H9 (cell line): ENCODE measurements around the gene NDUFV1. TPM values are rescaled to one million over a fixed set of nuclear protein-coding genes. Genes with fewer than 3 reads are reported as not detected.

ENCODE experiments used
- DNase-seq: peaks from one replicate; pipeline ENCODE4 v3.0.0-alpha.2; 2017
- H2AFZ ChIP-seq: one replicate; pipeline ENCODE4 v1.6.1; 2013; ENCODE audit warnings: mild to moderate bottlenecking, low read length, control low read depth, moderate library complexity
- H2AK5ac ChIP-seq: 2 replicates; pipeline ENCODE4 v1.6.1; 2013; ENCODE audit warnings: low read length, control low read depth, mixed read lengths; ENCODE audit not compliant: insufficient read length
- H2BK120ac ChIP-seq: one replicate; pipeline ENCODE4 v1.6.1; 2013; ENCODE audit warnings: low read depth, mild to moderate bottlenecking, low read length, control low read depth, inconsistent platforms; ENCODE audit not compliant: poor library complexity, severe bottlenecking
- H2BK12ac ChIP-seq: 2 replicates; pipeline ENCODE4 v1.6.1; 2013; ENCODE audit warnings: low read length, control low read depth, mixed read lengths, low read depth; ENCODE audit not compliant: insufficient read length
- H2BK15ac ChIP-seq: 2 replicates; pipeline ENCODE4 v1.6.1; 2013; ENCODE audit warnings: low read depth, low read length, control low read depth
- H2BK20ac ChIP-seq: one replicate; pipeline ENCODE4 v1.6.1; 2013; ENCODE audit warnings: low read depth, mild to moderate bottlenecking, low read length, control low read depth, inconsistent platforms; ENCODE audit not compliant: poor library complexity, severe bottlenecking
- H2BK5ac ChIP-seq: 2 replicates; pipeline ENCODE4 v1.6.1; 2013; ENCODE audit warnings: low read length, control low read depth, mixed read lengths; ENCODE audit not compliant: insufficient read length
- H3K14ac ChIP-seq: 2 replicates; pipeline ENCODE4 v1.6.1; 2013; ENCODE audit warnings: low read length, control low read depth; ENCODE audit not compliant: insufficient read depth
- H3K18ac ChIP-seq: 2 replicates; pipeline ENCODE4 v1.6.1; 2013; ENCODE audit warnings: low read depth, mild to moderate bottlenecking, mixed read lengths, low read length, control low read depth; ENCODE audit not compliant: insufficient read length
- H3K23ac ChIP-seq: 2 replicates; pipeline ENCODE4 v1.6.1; 2013; ENCODE audit warnings: low read length, control low read depth, mixed read lengths, low read depth; ENCODE audit not compliant: insufficient read length
- H3K23me2 ChIP-seq: 2 replicates; pipeline ENCODE4 v1.6.1; 2013; ENCODE audit warnings: low read depth, mild to moderate bottlenecking, mixed read lengths, low read length, control low read depth; ENCODE audit not compliant: insufficient read length, poor library complexity, severe bottlenecking
- H3K27ac ChIP-seq: 2 replicates; pipeline ENCODE4 v1.5.1; 2013; ENCODE audit warnings: low read length, control low read depth, mixed read lengths, low read depth; ENCODE audit not compliant: insufficient read length
- H3K27me3 ChIP-seq: 2 replicates; pipeline ENCODE4 v1.6.1; 2013; ENCODE audit warnings: low read length, control low read depth, inconsistent platforms; ENCODE audit not compliant: insufficient read depth
- H3K4ac ChIP-seq: 2 replicates; pipeline ENCODE4 v1.6.1; 2013; ENCODE audit warnings: low read depth, mild to moderate bottlenecking, control low read depth, inconsistent platforms, low read length, moderate library complexity
- H3K4me1 ChIP-seq: 2 replicates; pipeline ENCODE4 v1.6.1; 2013; ENCODE audit warnings: low read length, control low read depth, inconsistent platforms; ENCODE audit not compliant: insufficient read depth
- H3K4me2 ChIP-seq: 2 replicates; pipeline ENCODE4 v1.6.1; 2013; ENCODE audit warnings: low read length, control low read depth, mixed read lengths; ENCODE audit not compliant: insufficient read length, insufficient read depth
- H3K56ac ChIP-seq: 2 replicates; pipeline ENCODE4 v1.6.1; 2013; ENCODE audit warnings: low read depth, mild to moderate bottlenecking, mixed read lengths, low read length, control low read depth; ENCODE audit not compliant: insufficient read length
- H3K79me1 ChIP-seq: 2 replicates; pipeline ENCODE4 v1.6.1; 2013; ENCODE audit warnings: low read depth, mild to moderate bottlenecking, moderate library complexity, low read length, control low read depth, inconsistent platforms; ENCODE audit not compliant: insufficient read depth, poor library complexity, severe bottlenecking
- H3K79me2 ChIP-seq: 2 replicates; pipeline ENCODE4 v1.6.1; 2013; ENCODE audit warnings: low read length, control low read depth, inconsistent platforms; ENCODE audit not compliant: insufficient read depth
- H3K9ac ChIP-seq: 2 replicates; pipeline ENCODE4 v1.6.1; 2013; ENCODE audit warnings: low read length, control low read depth, mixed read lengths; ENCODE audit not compliant: insufficient read length; ENCODE audit errors: extremely low read depth
- H3K9me3 ChIP-seq: one replicate; pipeline ENCODE4 v1.6.1; 2013; ENCODE audit warnings: low read depth, low read length, inconsistent platforms; ENCODE audit not compliant: control insufficient read depth
- H3T11ph ChIP-seq: one replicate; pipeline ENCODE4 v1.6.1; 2013; ENCODE audit warnings: mild to moderate bottlenecking, low read length, control low read depth, inconsistent platforms
- H4K20me1 ChIP-seq: one replicate; pipeline ENCODE4 v1.6.1; 2013; ENCODE audit not compliant: control insufficient read depth, insufficient read length, insufficient read depth
- H4K5ac ChIP-seq: 2 replicates; pipeline ENCODE4 v1.6.1; 2013; ENCODE audit warnings: low read depth, mild to moderate bottlenecking, mixed read lengths, low read length, control low read depth; ENCODE audit not compliant: insufficient read length
- H4K8ac ChIP-seq: replicated peaks from 2 replicates; pipeline ENCODE4 v1.6.1; 2013; ENCODE audit warnings: low read length, control low read depth, mixed read lengths, low read depth; ENCODE audit not compliant: insufficient read length
- H4K91ac ChIP-seq: 2 replicates; pipeline ENCODE4 v1.6.1; 2013; ENCODE audit warnings: low read depth, mild to moderate bottlenecking, moderate library complexity, mixed read lengths, low read length, control low read depth; ENCODE audit not compliant: insufficient read length
- H3K27ac Mint-ChIP-seq, 3 experiments: 2 replicates in 2 of 3; 3 replicates in 1 of 3; pipeline ENCODE4 v1.8.0; 2020 to 2021; ENCODE audit warnings: mixed read lengths in 3 of 3, mild to moderate bottlenecking in 1 of 3, moderate library complexity in 1 of 3
- H3K27me3 Mint-ChIP-seq: 2 replicates; pipeline ENCODE4 v1.8.0; 2021; ENCODE audit warnings: low read depth, mild to moderate bottlenecking, moderate library complexity, mixed read lengths
- H3K36me3 Mint-ChIP-seq, 3 experiments: 2 replicates in 2 of 3; 3 replicates in 1 of 3; pipeline ENCODE4 v1.8.0; 2020 to 2021; ENCODE audit warnings: low read depth in 3 of 3, mixed read lengths in 3 of 3; ENCODE audit not compliant: insufficient read depth in 1 of 3
- H3K4me1 Mint-ChIP-seq, 2 experiments: 2 replicates each; pipeline ENCODE4 v1.8.0; 2020; ENCODE audit warnings: mixed read lengths in 2 of 2
- H3K4me3 Mint-ChIP-seq, 2 experiments: 2 replicates in 1 of 2; 3 replicates in 1 of 2; pipeline ENCODE4 v1.8.0; 2020 to 2021; ENCODE audit warnings: mild to moderate bottlenecking in 2 of 2, mixed read lengths in 2 of 2, moderate library complexity in 1 of 2
- H3K9me3 Mint-ChIP-seq, 2 experiments: 2 replicates in 1 of 2; 3 replicates in 1 of 2; pipeline ENCODE4 v1.8.0; 2020; ENCODE audit warnings: mild to moderate bottlenecking in 2 of 2, mixed read lengths in 2 of 2, moderate library complexity in 1 of 2
- CTCF ChIP-seq: fragments of 200-600 bp; sonication (generic); conservative IDR thresholded peaks from 3 replicates; pipeline ENCODE4 v1.8.0; 2021; ENCODE audit warnings: antibody characterized with exemption, mild to moderate bottlenecking
- WGBS: extraction: QIAGEN DNeasy Blood & Tissue Kit; methylation state at CpG from one replicate; pipeline ENCODE4 v1.1.7; 2013; ENCODE audit warnings: missing lambda C conversion rate, low lambda C conversion rate, mixed read lengths; ENCODE audit not compliant: insufficient read length; ENCODE audit errors: extremely low coverage; 5-methylcytosine and 5-hydroxymethylcytosine counted together
- total RNA-seq: library from RNA; stranded (reverse); gene quantifications from 2 replicates; pipeline ENCODE4 v1.2.1, GENCODE V29; 2021

The NDUFV1 gene
- total RNA-seq, 1 experiment from 2014 or later: 154 TPM

DNA sequence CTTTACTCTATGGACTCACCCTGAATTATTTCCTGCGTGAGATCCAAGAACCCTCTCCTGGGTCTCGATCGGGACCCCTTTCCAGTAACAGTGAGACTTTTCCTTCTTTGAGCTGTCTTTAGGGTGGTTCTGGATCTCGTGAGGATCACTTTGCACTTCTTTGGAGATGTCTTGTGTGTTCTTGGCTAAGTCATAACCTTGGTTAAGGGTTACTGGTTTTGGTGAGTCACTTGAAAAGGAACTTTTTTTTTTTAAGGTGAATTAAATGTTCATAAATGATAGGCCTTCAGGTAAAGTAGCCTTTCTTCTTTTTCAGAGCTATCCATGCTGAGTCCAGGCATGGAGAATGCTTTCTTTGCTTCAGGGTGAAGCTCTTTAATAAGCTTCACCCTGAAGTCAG is 42.5 kb upstream of the NDUFV1 start:
- Histone ChIP-seq H3K27me3 (no peaks in the 10 kb centered on the region), H2BK120ac (no peak overlapping the region), H3K14ac (no peak overlapping the region), H3K56ac (no peak overlapping the region), H4K91ac (no peak overlapping the region), H3K23me2 (no peaks in the 10 kb centered on the region), H3K4me1 (peaks cover 6% of the 10 kb centered on the region; the same call in 1 of the 2 replicates), H3K4me2 (no peak overlapping the region), H3K27ac (no peak overlapping the region), H4K20me1 (no peaks in the 10 kb centered on the region), H4K8ac (no peak overlapping the region), H2BK12ac (no peak overlapping the region), H4K5ac (no peak overlapping the region), H3K79me1 (no peaks in the 10 kb centered on the region), H3K4ac (no peak overlapping the region), H3K18ac (no peak overlapping the region), H2BK15ac (no peak overlapping the region), H3T11ph (no peak overlapping the region), H3K79me2 (no peaks in the 10 kb centered on the region), H2BK20ac (no peak overlapping the region), H3K9ac (no peak overlapping the region), H2AFZ (no peak overlapping the region), H3K9me3 (no peaks in the 10 kb centered on the region), H3K23ac (no peak overlapping the region), H2BK5ac (no peak overlapping the region), H2AK5ac (no peak overlapping the region)
- no peak overlapping the region for H3K27ac Mint-ChIP-seq
- no peak for DNase-seq
- peaks cover 1% of the 10 kb centered on the region for H3K27me3 Mint-ChIP-seq
- TF ChIP-seq CTCF: no peak
- WGBS: no CpG with 5 or more reads among the region's 4 CpGs
- H3K4me1 Mint-ChIP-seq: peaks cover 15% of the 10 kb centered on the region in 2 experiments
- H3K4me3 Mint-ChIP-seq: no peak overlapping the region
- H3K9me3 Mint-ChIP-seq: no peaks in the 10 kb centered on the region
- H3K36me3 Mint-ChIP-seq: no peaks in the 10 kb centered on the region
